K562 (cell line): Measurements from ENCODE around the gene TRRAP. TPM values are rescaled to one million over a fixed set of nuclear protein-coding genes. Genes with fewer than 3 reads are reported as not detected.

Source experiments
- CCNT2 ChIP-seq: IDR thresholded peaks from 2 replicates; pipeline ENCODE4 v1.6.1; 2011; ENCODE audit warnings: borderline replicate concordance, low read depth, mild to moderate bottlenecking, moderate library complexity, mixed read lengths, low read length; ENCODE audit not compliant: insufficient read length; ENCODE audit errors: extremely low read depth
- CTCFL ChIP-seq: IDR thresholded peaks from 2 replicates; pipeline ENCODE4 v1.6.1; 2011; ENCODE audit warnings: borderline replicate concordance, low read depth, mild to moderate bottlenecking, moderate library complexity, low read length; ENCODE audit not compliant: insufficient read depth, poor library complexity, severe bottlenecking
- ETV5 ChIP-seq: sonication (generic); formaldehyde crosslinking; IDR thresholded peaks from 2 replicates; pipeline ENCODE4 v1.4.0; 2020; ENCODE audit warnings: low read depth, mild to moderate bottlenecking, missing genetic modification reagents
- FOSL1 ChIP-seq: fragments of 200-800 bp; sonication (Bioruptor generic); conservative IDR thresholded peaks from 2 replicates; pipeline ENCODE4 v1.6.1; 2016; ENCODE audit warnings: missing genetic modification characterization, missing compliant biosample characterization
- GATAD2A ChIP-seq: fragments of 450-650 bp; IDR thresholded peaks from 2 replicates; pipeline ENCODE4 v1.6.1; 2017
- HES1 ChIP-seq: fragments of 450-650 bp; IDR thresholded peaks from 2 replicates; pipeline ENCODE4 v1.6.1; 2016; ENCODE audit warnings: low read depth, mild to moderate bottlenecking, moderate library complexity
- JUN ChIP-seq, 2 experiments: sonication (generic) in 1 of 2; formaldehyde crosslinking in 1 of 2; IDR thresholded peaks; 2 replicates each; pipeline versions ENCODE4 v1.6.1 to v1.8.0; 2012 to 2022; ENCODE audit warnings: borderline replicate concordance in 2 of 2, mild to moderate bottlenecking in 2 of 2, improper control_type of control experiment in 1 of 2, low read depth in 1 of 2, low read length in 1 of 2, missing genetic modification reagents in 1 of 2
- JUND ChIP-seq, 2 experiments: IDR thresholded peaks; 2 replicates in 1 of 2; 3 replicates in 1 of 2; pipeline ENCODE4 v1.6.1; 2011; ENCODE audit warnings: borderline replicate concordance in 2 of 2, low read depth in 2 of 2, low read length in 2 of 2, improper control_type of control experiment in 1 of 2, missing biosample characterization in 1 of 2, missing genetic modification characterization in 1 of 2, missing genetic modification reagents in 1 of 2
- NFIC ChIP-seq: fragments of 450-650 bp; IDR thresholded peaks from 2 replicates; pipeline ENCODE4 v1.6.1; 2017; ENCODE audit warnings: mild to moderate bottlenecking, inconsistent platforms
- RAD21 ChIP-seq, 2 experiments: fragments of 250-450 bp in 1 of 2; fragments of 450-650 bp in 1 of 2; sonication (Bioruptor Pico) in 1 of 2; formaldehyde crosslinking in 1 of 2; IDR thresholded peaks in 1 of 2; conservative IDR thresholded peaks in 1 of 2; 2 replicates each; pipeline versions ENCODE4 v1.4.0 to v1.8.0; 2020 to 2022; ENCODE audit warnings: mild to moderate bottlenecking in 2 of 2, moderate library complexity in 1 of 2
- SIX5 ChIP-seq, 2 experiments: IDR thresholded peaks; 2 replicates each; pipeline ENCODE4 v1.6.1; 2011; ENCODE audit warnings: low read length in 2 of 2, borderline replicate concordance in 1 of 2, low read depth in 1 of 2, mild to moderate bottlenecking in 1 of 2, moderate library complexity in 1 of 2; ENCODE audit not compliant: insufficient read depth in 1 of 2
- ZFPM2 ChIP-seq: fragments of 250-450 bp; sonication (Bioruptor Pico); IDR thresholded peaks from 2 replicates; pipeline ENCODE4 v1.5.1; 2022; ENCODE audit warnings: mild to moderate bottlenecking
- ZMIZ1 ChIP-seq, 2 experiments: fragments of 150-350 bp in 1 of 2; IDR thresholded peaks; 2 replicates each; pipeline ENCODE4 v1.6.1; 2012 to 2016; ENCODE audit warnings: low read depth in 2 of 2, low read length in 2 of 2, mild to moderate bottlenecking in 1 of 2, moderate library complexity in 1 of 2
- ZNF589 ChIP-seq: fragments of 200-800 bp; sonication (Bioruptor generic); IDR thresholded peaks from 2 replicates; pipeline ENCODE4 v1.6.1; 2016; ENCODE audit warnings: low read depth, missing genetic modification characterization, missing compliant biosample characterization
- polyA plus RNA-seq, 8 experiments: library from polyadenylated mRNA; depleted of rRNA in 4 of 8; stranded (reverse) in 5 of 8; unstranded in 3 of 8; fragments of >200 nt; fragmentation: Nextera tagmentation in 2 of 8; fragmentation: Illumina TruSeq in 1 of 8; extraction: Ambion mirVana in 2 of 8; extraction: Trizol in 1 of 8; gene quantifications; 2 replicates each; pipeline versions ENCODE4 v1.2.1 to v1.2.3, GENCODE V29; 2011 to 2014; ENCODE audit warnings: inconsistent platforms in 1 of 8, missing spikeins in 1 of 8
- total RNA-seq, 7 experiments: library from RNA; depleted of rRNA in 6 of 7; stranded (reverse); fragments of >200 nt in 6 of 7; fragmentation: Illumina TruSeq in 2 of 7; extraction: Trizol in 2 of 7; gene quantifications; 2 replicates each; pipeline versions ENCODE4 v1.2.1 to v1.2.3, GENCODE V29; 2011 to 2021; ENCODE audit warnings: low replicate concordance in 1 of 7
- TF ChIP-seq, protein P1 (sequence below), 2 experiments: IDR thresholded peaks; 2 replicates each; pipeline ENCODE4 v1.6.1; 2011; ENCODE audit warnings: borderline replicate concordance in 1 of 2, control low read depth in 1 of 2, low read depth in 1 of 2, low read length in 1 of 2, mild to moderate bottlenecking in 1 of 2, mixed read lengths in 1 of 2, moderate library complexity in 1 of 2; ENCODE audit not compliant: insufficient read depth in 1 of 2, insufficient read length in 1 of 2, poor library complexity in 1 of 2, severe bottlenecking in 1 of 2; ENCODE audit errors: extremely low read depth in 1 of 2

TRRAP gene
- total and polyA plus RNA-seq, 9 of the 15 experiments (the other 6 are each of a cell fraction or from before 2014, with no cell fraction given) = 1.3 to 47.2 (median 9.7) TPM

- TF ChIP-seq SIX5 (IDR thresholded peaks at IDR 0.05; ENCODE audit: borderline replicate concordance in 1 of 2, insufficient read depth in 1 of 2, low read depth in 1 of 2, low read length in 2 of 2) (no peak), HES1 (peak; percentile 97), JUND (IDR thresholded peaks at IDR 0.05; ENCODE audit: borderline replicate concordance, low read depth, low read length) (peak; percentile 87), JUND (tag; IDR thresholded peaks at IDR 0.05; ENCODE audit: borderline replicate concordance, low read depth, low read length) (peak; percentile 67; the same call in 2 of the 3 replicates), RAD21 (CRISPR knock-in tag; conservative IDR thresholded peaks at IDR 0.05 in 1 of 2, IDR thresholded peaks at IDR 0.05 in 1 of 2) (peak; percentile 13 to 37; a peak in 2 of 4 replicates), ZFPM2 (CRISPR knock-in tag) (no peak), JUN (IDR thresholded peaks at IDR 0.05; ENCODE audit: borderline replicate concordance, low read depth, low read length) (peak; percentile 62; the same call in 1 of the 2 replicates), JUN (CRISPR knock-in tag; IDR thresholded peaks at IDR 0.05; ENCODE audit: borderline replicate concordance) (no peak), ETV5 (CRISPR knock-in tag) (peak; percentile 31; the same call in 1 of the 2 replicates), FOSL1 (peak; percentile 80), ZNF589 (CRISPR knock-in tag) (peak; percentile 72; the same call in 1 of the 2 replicates), CTCFL (peak; percentile 14), GATAD2A (no peak), ZMIZ1 (IDR thresholded peaks at IDR 0.05; ENCODE audit: low read depth in 2 of 2, low read length in 2 of 2) (0 out of 4 replicates have a peak, but pooled peaks of 1 of the 2 experiments have one; percentile 17), NFIC (peak; percentile 43; the same call in 1 of the 2 replicates), CCNT2 (peak; percentile 77)
- TF ChIP-seq, protein P1, sequence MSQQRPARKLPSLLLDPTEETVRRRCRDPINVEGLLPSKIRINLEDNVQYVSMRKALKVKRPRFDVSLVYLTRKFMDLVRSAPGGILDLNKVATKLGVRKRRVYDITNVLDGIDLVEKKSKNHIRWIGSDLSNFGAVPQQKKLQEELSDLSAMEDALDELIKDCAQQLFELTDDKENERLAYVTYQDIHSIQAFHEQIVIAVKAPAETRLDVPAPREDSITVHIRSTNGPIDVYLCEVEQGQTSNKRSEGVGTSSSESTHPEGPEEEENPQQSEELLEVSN (IDR thresholded peaks at IDR 0.05; ENCODE audit: borderline replicate concordance in 1 of 2, extremely low read depth in 1 of 2, insufficient read depth in 1 of 2, insufficient read length in 1 of 2, low read depth in 1 of 2, low read length in 1 of 2, poor library complexity in 1 of 2, severe bottlenecking in 1 of 2) = no peak
Measured at GRCh38 chr7:98922392-98923187, 44.3 kb downstream of the TRRAP start (continued).
